Measurements from ENCODE around the gene FKBP2.
A peak's percentile ranks its signal among the peaks of the same experiment; 100 is the strongest.

Gene FKBP2

GRCh38 chr11:64240435-64241240, at the start of gene FKBP2:
TSS of gene FKBP2 (plus strand) at chr11:64241095. CDS start at chr11:64242388, 1,293 bp downstream.
- Histone ChIP-seq H3K9me3 (ENCODE audit: control insufficient read depth in 1 of 2, low read length in 2 of 2) (no peaks in the 10 kb centered on the region), H3K36me3 (ENCODE audit: control insufficient read depth in 1 of 2, insufficient read depth in 2 of 2, low read length in 2 of 2) (peaks cover 0 to 17% of the 10 kb centered on the region in 2 donors), H3K4me1 (ENCODE audit: control insufficient read depth in 1 of 2, insufficient read depth in 2 of 2, low read length in 2 of 2) (peaks cover 56 to 66% of the 10 kb centered on the region in 2 donors), H3K27me3 (ENCODE audit: control insufficient read depth in 1 of 2, insufficient read depth in 2 of 2, low read length in 2 of 2) (no peaks in the 10 kb centered on the region), H3K27ac (ENCODE audit: low read depth, low read length) (peak within 1 kb of the TSS; percentile 99), H3K9ac (ENCODE audit: low read depth in 1 of 2, low read length in 2 of 2) (peak within 1 kb of the TSS; percentile 93 to 97), H3K4me3 (ENCODE audit: low read depth in 1 of 2, low read length in 2 of 2) (peak within 1 kb of the TSS; percentile 82 to 84)

- Histone ChIP-seq H3K4me3 (ENCODE audit: low read depth in 1 of 2, low read length in 2 of 2) (no peak overlapping the region), H3K27me3 (ENCODE audit: control insufficient read depth in 1 of 2, insufficient read depth in 2 of 2, low read length in 2 of 2) (no peaks in the 10 kb centered on the region), H3K36me3 (ENCODE audit: control insufficient read depth in 1 of 2, insufficient read depth in 2 of 2, low read length in 2 of 2) (peaks cover 40 to 63% of the 10 kb centered on the region in 2 donors), H3K27ac (ENCODE audit: low read depth, low read length) (no peak overlapping the region), H3K9ac (ENCODE audit: low read depth in 1 of 2, low read length in 2 of 2) (no peak overlapping the region), H3K4me1 (ENCODE audit: control insufficient read depth in 1 of 2, insufficient read depth in 2 of 2, low read length in 2 of 2) (peaks cover 4 to 11% of the 10 kb centered on the region in 2 donors), H3K9me3 (ENCODE audit: control insufficient read depth in 1 of 2, low read length in 2 of 2) (no peaks in the 10 kb centered on the region)
Observed at GRCh38 chr11:64192434-64192833, 48.5 kb upstream of the FKBP2 start.

GRCh38 chr11:64196626-64197025, 44.3 kb upstream of the FKBP2 start:
- Histone ChIP-seq H3K9me3 (ENCODE audit: control insufficient read depth in 1 of 2, low read length in 2 of 2) (no peaks in the 10 kb centered on the region), H3K4me1 (ENCODE audit: control insufficient read depth in 1 of 2, insufficient read depth in 2 of 2, low read length in 2 of 2) (no peaks in the 10 kb centered on the region), H3K36me3 (ENCODE audit: control insufficient read depth in 1 of 2, insufficient read depth in 2 of 2, low read length in 2 of 2) (peaks cover 55 to 84% of the 10 kb centered on the region in 2 donors), H3K27ac (ENCODE audit: low read depth, low read length) (no peak overlapping the region), H3K4me3 (ENCODE audit: low read depth in 1 of 2, low read length in 2 of 2) (no peak overlapping the region), H3K9ac (ENCODE audit: low read depth in 1 of 2, low read length in 2 of 2) (no peak overlapping the region), H3K27me3 (ENCODE audit: control insufficient read depth in 1 of 2, insufficient read depth in 2 of 2, low read length in 2 of 2) (no peaks in the 10 kb centered on the region)

- Histone ChIP-seq H3K27ac (ENCODE audit: low read depth, low read length) (no peak overlapping the region), H3K4me1 (ENCODE audit: control insufficient read depth in 1 of 2, insufficient read depth in 2 of 2, low read length in 2 of 2) (no peaks in the 10 kb centered on the region), H3K9me3 (ENCODE audit: control insufficient read depth in 1 of 2, low read length in 2 of 2) (no peaks in the 10 kb centered on the region), H3K36me3 (ENCODE audit: control insufficient read depth in 1 of 2, insufficient read depth in 2 of 2, low read length in 2 of 2) (peaks cover 60 to 89% of the 10 kb centered on the region in 2 donors), H3K9ac (ENCODE audit: low read depth in 1 of 2, low read length in 2 of 2) (no peak overlapping the region), H3K27me3 (ENCODE audit: control insufficient read depth in 1 of 2, insufficient read depth in 2 of 2, low read length in 2 of 2) (no peaks in the 10 kb centered on the region), H3K4me3 (ENCODE audit: low read depth in 1 of 2, low read length in 2 of 2) (no peak overlapping the region)
Observed at GRCh38 chr11:64198511-64198910, 42.4 kb upstream of the FKBP2 start.

GRCh38 chr11:64201543-64201942, 39.4 kb upstream of the FKBP2 start:
- Histone ChIP-seq H3K4me3 (ENCODE audit: low read depth in 1 of 2, low read length in 2 of 2) (no peak overlapping the region), H3K36me3 (ENCODE audit: control insufficient read depth in 1 of 2, insufficient read depth in 2 of 2, low read length in 2 of 2) (peaks cover 40 to 65% of the 10 kb centered on the region in 2 donors), H3K4me1 (ENCODE audit: control insufficient read depth in 1 of 2, insufficient read depth in 2 of 2, low read length in 2 of 2) (peaks cover 21 to 26% of the 10 kb centered on the region in 2 donors), H3K9ac (ENCODE audit: low read depth in 1 of 2, low read length in 2 of 2) (no peak overlapping the region), H3K27ac (ENCODE audit: low read depth, low read length) (no peak overlapping the region), H3K27me3 (ENCODE audit: control insufficient read depth in 1 of 2, insufficient read depth in 2 of 2, low read length in 2 of 2) (no peaks in the 10 kb centered on the region), H3K9me3 (ENCODE audit: control insufficient read depth in 1 of 2, low read length in 2 of 2) (no peaks in the 10 kb centered on the region)

GRCh38 chr11:64202992-64203391, 37.9 kb upstream of the FKBP2 start:
- Histone ChIP-seq H3K9me3 (ENCODE audit: control insufficient read depth in 1 of 2, low read length in 2 of 2) (no peaks in the 10 kb centered on the region), H3K36me3 (ENCODE audit: control insufficient read depth in 1 of 2, insufficient read depth in 2 of 2, low read length in 2 of 2) (peaks cover 27 to 51% of the 10 kb centered on the region in 2 donors), H3K4me1 (ENCODE audit: control insufficient read depth in 1 of 2, insufficient read depth in 2 of 2, low read length in 2 of 2) (peaks cover 33 to 38% of the 10 kb centered on the region in 2 donors), H3K4me3 (ENCODE audit: low read depth in 1 of 2, low read length in 2 of 2) (no peak overlapping the region), H3K27me3 (ENCODE audit: control insufficient read depth in 1 of 2, insufficient read depth in 2 of 2, low read length in 2 of 2) (no peaks in the 10 kb centered on the region), H3K27ac (ENCODE audit: low read depth, low read length) (no peak overlapping the region), H3K9ac (ENCODE audit: low read depth in 1 of 2, low read length in 2 of 2) (no peak overlapping the region)

- H3K9me3 ChIP-seq (ENCODE audit: control insufficient read depth in 1 of 2, low read length in 2 of 2), result no peaks in the 10 kb centered on the region
- H3K27ac ChIP-seq (ENCODE audit: low read depth, low read length), result no peak overlapping the region
- H3K4me3 ChIP-seq (ENCODE audit: low read depth in 1 of 2, low read length in 2 of 2), result no peak overlapping the region
- H3K9ac ChIP-seq (ENCODE audit: low read depth in 1 of 2, low read length in 2 of 2), result no peak overlapping the region
- H3K27me3 ChIP-seq (ENCODE audit: control insufficient read depth in 1 of 2, insufficient read depth in 2 of 2, low read length in 2 of 2), result no peaks in the 10 kb centered on the region
- peaks cover 27 to 45% of the 10 kb centered on the region in 2 donors for H3K36me3 ChIP-seq (ENCODE audit: control insufficient read depth in 1 of 2, insufficient read depth in 2 of 2, low read length in 2 of 2)
- H3K4me1 ChIP-seq (ENCODE audit: control insufficient read depth in 1 of 2, insufficient read depth in 2 of 2, low read length in 2 of 2), result peaks cover 33 to 38% of the 10 kb centered on the region in 2 donors
Observed at GRCh38 chr11:64203421-64204079, 37.3 kb upstream of the FKBP2 start.

- peaks cover 27 to 40% of the 10 kb centered on the region in 2 donors for H3K36me3 ChIP-seq (ENCODE audit: control insufficient read depth in 1 of 2, insufficient read depth in 2 of 2, low read length in 2 of 2)
- no peak overlapping the region for H3K9ac ChIP-seq (ENCODE audit: low read depth in 1 of 2, low read length in 2 of 2)
- no peak overlapping the region for H3K4me3 ChIP-seq (ENCODE audit: low read depth in 1 of 2, low read length in 2 of 2)
- peaks cover 33 to 38% of the 10 kb centered on the region in 2 donors for H3K4me1 ChIP-seq (ENCODE audit: control insufficient read depth in 1 of 2, insufficient read depth in 2 of 2, low read length in 2 of 2)
- H3K27ac ChIP-seq (ENCODE audit: low read depth, low read length), result no peak overlapping the region
- H3K27me3 ChIP-seq (ENCODE audit: control insufficient read depth in 1 of 2, insufficient read depth in 2 of 2, low read length in 2 of 2), result no peaks in the 10 kb centered on the region
- H3K9me3 ChIP-seq (ENCODE audit: control insufficient read depth in 1 of 2, low read length in 2 of 2), result no peaks in the 10 kb centered on the region
Observed at GRCh38 chr11:64204080-64204440, 36.8 kb upstream of the FKBP2 start.

GRCh38 chr11:64204464-64204989, 36.4 kb upstream of the FKBP2 start:
- peaks cover 27 to 40% of the 10 kb centered on the region in 2 donors for H3K36me3 ChIP-seq (ENCODE audit: control insufficient read depth in 1 of 2, insufficient read depth in 2 of 2, low read length in 2 of 2)
- no peaks in the 10 kb centered on the region for H3K9me3 ChIP-seq (ENCODE audit: control insufficient read depth in 1 of 2, low read length in 2 of 2)
- H3K9ac ChIP-seq (ENCODE audit: low read depth in 1 of 2, low read length in 2 of 2), result no peak overlapping the region
- no peak overlapping the region for H3K4me3 ChIP-seq (ENCODE audit: low read depth in 1 of 2, low read length in 2 of 2)
- no peak overlapping the region for H3K27ac ChIP-seq (ENCODE audit: low read depth, low read length)
- no peaks in the 10 kb centered on the region for H3K27me3 ChIP-seq (ENCODE audit: control insufficient read depth in 1 of 2, insufficient read depth in 2 of 2, low read length in 2 of 2)
- H3K4me1 ChIP-seq (ENCODE audit: control insufficient read depth in 1 of 2, insufficient read depth in 2 of 2, low read length in 2 of 2), result peaks cover 33 to 38% of the 10 kb centered on the region in 2 donors

Data from duodenal mucosa (tissue), 2 donors.